Measurements from ENCODE around the gene TBX10. TPM values are rescaled to one million over a fixed set of nuclear protein-coding genes. Genes with fewer than 3 reads are reported as not detected.

Gene TBX10
- total and polyA plus RNA-seq, 2 experiments from 2014 or later: 1.2 TPM; not detected in 1

GRCh38 chr11:67631853-67632174 is 7.7 kb downstream of the TBX10 start:
- no peak overlapping the region for H3K27ac ChIP-seq

GRCh38 chr11:67631411-67631810 is 8.2 kb downstream of the TBX10 start:
- H3K9me3 ChIP-seq (ENCODE audit: low read depth): no peaks in the 10 kb centered on the region
- H3K27me3 ChIP-seq: no peaks in the 10 kb centered on the region
- peaks cover 14% of the 10 kb centered on the region for H3K4me1 ChIP-seq (ENCODE audit: low read depth)
- no peak for DNase-seq (ENCODE audit: low read depth in 1 of 2, low spot score in 1 of 2)
- peaks cover 6% of the 10 kb centered on the region for H3K36me3 ChIP-seq
- no peak overlapping the region for H3K27ac ChIP-seq
- H3K4me3 ChIP-seq: no peak overlapping the region
- no peak for TF ChIP-seq CTCF (IDR thresholded peaks at IDR 0.05; ENCODE audit: low read depth, low read length)

More at GRCh38 chr11:67631853-67632174, 7.7 kb downstream of the TBX10 start:
- Histone ChIP-seq H3K4me1 (ENCODE audit: low read depth) (peaks cover 14% of the 10 kb centered on the region), H3K27me3 (no peaks in the 10 kb centered on the region), H3K36me3 (peaks cover 6% of the 10 kb centered on the region), H3K4me3 (no peak overlapping the region), H3K9me3 (ENCODE audit: low read depth) (no peaks in the 10 kb centered on the region)
- no peak for DNase-seq (ENCODE audit: low read depth in 1 of 2, low spot score in 1 of 2)
- no peak for TF ChIP-seq CTCF (IDR thresholded peaks at IDR 0.05; ENCODE audit: low read depth, low read length)

GRCh38 chr11:67630943-67631331 is 8.6 kb downstream of the TBX10 start:
- no peak for TF ChIP-seq CTCF (IDR thresholded peaks at IDR 0.05; ENCODE audit: low read depth, low read length)
- peak overlapping the region; percentile 82 for H3K27ac ChIP-seq

GRCh38 chr11:67630228-67630942 is 9.2 kb downstream of the TBX10 start:
- peak; percentile 99 to 100 for DNase-seq (ENCODE audit: low read depth in 1 of 2, low spot score in 1 of 2)
- Histone ChIP-seq H3K27me3 (no peaks in the 10 kb centered on the region), H3K36me3 (peaks cover 6% of the 10 kb centered on the region), H3K4me3 (peak overlapping the region; percentile 54), H3K9me3 (ENCODE audit: low read depth) (no peaks in the 10 kb centered on the region), H3K4me1 (ENCODE audit: low read depth) (peaks cover 14% of the 10 kb centered on the region), H3K27ac (peak overlapping the region; percentile 82)
- peak; percentile 67 for TF ChIP-seq CTCF (IDR thresholded peaks at IDR 0.05; ENCODE audit: low read depth, low read length)

More at GRCh38 chr11:67630943-67631331, 8.6 kb downstream of the TBX10 start:
- H3K27me3 ChIP-seq: no peaks in the 10 kb centered on the region
- H3K9me3 ChIP-seq (ENCODE audit: low read depth): no peaks in the 10 kb centered on the region
- H3K36me3 ChIP-seq: peaks cover 6% of the 10 kb centered on the region
- H3K4me1 ChIP-seq (ENCODE audit: low read depth): peaks cover 14% of the 10 kb centered on the region
- H3K4me3 ChIP-seq: peak overlapping the region; percentile 54
- no peak for DNase-seq (ENCODE audit: low read depth in 1 of 2, low spot score in 1 of 2)

GRCh38 chr11:67629386-67630227 is 10.0 kb downstream of the TBX10 start, which contains the start of gene NUDT8:
TSS of gene NUDT8 (minus strand) at chr11:67629937. CDS start at chr11:67629911, 26 bp downstream.
- Histone ChIP-seq H3K9me3 (ENCODE audit: low read depth) (no peaks in the 10 kb centered on the region), H3K27ac (peak within 1 kb of the TSS; percentile 82), H3K4me3 (peak within 1 kb of the TSS; percentile 54), H3K27me3 (no peaks in the 10 kb centered on the region), H3K4me1 (ENCODE audit: low read depth) (peaks cover 14% of the 10 kb centered on the region), H3K36me3 (peaks cover 6% of the 10 kb centered on the region)
- DNase-seq (ENCODE audit: low read depth in 1 of 2, low spot score in 1 of 2): peak; percentile 82 to 91
- TF ChIP-seq CTCF (IDR thresholded peaks at IDR 0.05; ENCODE audit: low read depth, low read length): peak; percentile 79

Measured in cardiac muscle cell (in vitro differentiated cells and primary cell).